Activated CD4-positive, alpha-beta T cell treated with anti-CD3 and anti-CD28 coated beads, Interleukin-2, amount 50 U/mL, for 16 hours (primary cell): ENCODE data around the gene SLC17A9.
"Not testable (repeated sequence)": the region's sequence is repeated elsewhere in the genome, so short reads cannot be mapped to it uniquely, and the experiment has no call there.

Source experiments
- DNase-seq: peaks from one replicate; pipeline ENCODE4 v3.0.0-alpha.2; 2020

The SLC17A9 gene

DNA sequence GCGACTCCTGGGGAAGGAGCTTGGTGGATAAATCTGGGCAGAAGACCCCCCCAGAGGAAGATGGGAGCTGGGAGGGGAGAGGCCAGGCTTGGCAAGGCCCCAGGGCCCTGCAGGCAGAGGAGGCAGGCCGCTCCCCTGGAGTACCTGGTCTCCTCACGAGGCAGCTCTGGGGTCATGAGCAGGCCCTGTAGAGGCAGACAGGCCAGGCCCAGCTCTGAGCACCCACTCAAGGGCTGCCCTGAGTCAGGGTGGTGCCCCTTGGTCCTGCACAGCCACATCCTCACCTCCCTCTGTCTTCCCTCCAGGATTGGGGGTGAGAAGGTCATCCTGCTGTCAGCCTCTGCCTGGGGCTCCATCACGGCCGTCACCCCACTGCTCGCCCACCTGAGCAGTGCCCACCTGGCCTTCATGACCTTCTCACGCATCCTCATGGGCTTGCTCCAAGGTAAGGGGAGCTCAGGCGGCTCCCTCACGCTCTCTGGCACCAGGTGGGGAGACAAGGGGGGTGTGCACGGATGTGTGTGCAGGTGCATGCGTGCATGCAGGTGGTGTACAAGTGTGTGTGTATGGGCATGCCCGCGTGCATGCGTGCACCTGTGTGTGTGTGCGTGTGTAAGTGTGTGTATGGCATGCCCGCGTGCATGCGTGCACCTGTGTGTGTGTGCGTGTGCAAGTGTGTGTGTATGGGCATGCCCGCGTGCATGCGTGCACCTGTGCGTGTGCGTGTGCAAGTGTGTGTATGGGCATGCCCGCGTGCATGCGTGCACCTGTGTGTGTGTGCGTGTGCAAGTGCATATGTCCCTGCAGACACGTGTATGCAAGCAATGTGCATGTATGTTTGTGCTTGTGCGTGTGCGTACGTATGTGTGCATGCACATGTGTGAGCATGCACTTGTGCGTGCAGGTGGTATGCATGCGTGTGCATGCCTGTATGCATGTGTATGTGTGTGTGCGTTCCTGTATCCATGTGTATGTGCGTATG, 4.9 kb downstream of the SLC17A9 start:
- DNase-seq: no peak

DNA sequence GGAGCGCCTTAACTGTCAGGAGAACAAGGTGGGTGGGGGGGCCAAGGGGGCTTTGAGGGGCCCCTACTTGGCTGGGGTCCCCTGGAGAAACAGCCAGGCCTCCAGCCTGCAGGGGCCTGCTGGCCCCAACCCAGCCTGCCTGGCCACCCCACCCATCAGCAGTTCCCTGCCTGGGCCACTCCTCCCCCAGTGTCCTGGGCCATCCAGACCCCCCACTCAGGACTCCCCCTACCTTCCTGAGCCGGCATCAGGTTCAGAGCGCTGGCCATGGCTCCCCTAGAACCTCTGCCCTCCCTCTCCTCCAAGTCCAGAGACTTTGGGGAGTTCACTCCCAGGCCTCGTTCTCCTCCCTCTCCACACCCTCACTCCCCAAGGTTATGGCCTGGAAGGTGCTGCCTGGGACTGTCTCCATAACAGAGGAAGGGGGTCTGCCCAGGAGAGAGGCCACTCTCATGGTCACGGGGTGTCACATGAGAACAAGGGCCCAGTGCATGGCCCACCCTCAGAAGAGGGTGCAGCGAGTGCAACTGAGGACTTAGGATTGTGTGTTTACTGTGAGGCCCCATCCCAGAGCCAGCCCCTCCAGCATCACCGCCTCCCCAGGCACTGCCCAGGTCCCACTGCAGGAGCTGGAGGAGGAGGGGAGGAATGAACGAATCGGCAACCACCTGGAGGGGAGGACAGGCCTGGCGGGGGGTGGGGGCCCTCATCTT, 6.0 kb downstream of the SLC17A9 start:
- no peak for DNase-seq

DNA sequence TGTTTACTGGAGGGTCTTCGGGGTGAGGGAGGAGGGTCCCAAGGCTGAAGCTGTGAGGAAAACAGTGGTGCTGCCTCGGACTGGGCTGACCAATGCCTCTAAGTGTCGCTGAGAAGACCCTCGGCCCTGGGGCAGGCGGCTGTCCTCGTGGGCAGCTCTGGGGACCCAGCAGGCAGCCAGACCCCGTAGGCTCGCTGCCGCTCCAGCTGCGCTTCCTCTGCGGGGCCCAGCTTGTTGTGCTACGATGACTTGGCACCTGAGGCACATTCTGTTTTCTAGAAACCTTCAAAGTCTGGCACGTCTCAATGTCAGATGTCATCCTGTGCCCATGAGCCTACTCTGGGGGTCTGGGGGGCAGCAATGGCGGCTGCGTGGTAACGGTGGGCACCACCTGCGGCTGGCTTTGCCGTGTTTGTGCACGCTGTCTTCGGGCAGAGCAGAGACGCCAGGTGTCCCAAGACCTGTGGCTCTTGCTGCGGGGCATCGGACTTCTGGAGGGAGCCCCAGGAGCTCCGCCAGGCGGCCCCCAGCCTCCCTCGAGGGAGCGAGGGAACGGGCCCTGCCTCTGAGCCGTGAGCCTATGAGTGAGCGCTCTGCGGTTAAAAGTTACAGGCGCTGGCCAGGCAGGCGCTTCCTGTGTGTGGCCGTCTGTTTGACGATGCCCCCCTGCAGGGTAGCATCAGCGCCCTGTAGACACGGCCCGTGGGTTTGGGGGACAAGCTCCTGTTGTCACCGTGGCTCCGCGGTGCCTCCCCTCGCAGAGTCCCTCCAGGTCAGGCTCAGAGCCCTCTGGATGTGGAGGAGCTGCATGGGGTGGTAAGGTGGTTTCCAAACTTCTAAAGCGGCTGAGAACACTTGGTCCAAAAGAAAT, 6.8 kb downstream of the SLC17A9 start:
- DNase-seq: no peak

DNA sequence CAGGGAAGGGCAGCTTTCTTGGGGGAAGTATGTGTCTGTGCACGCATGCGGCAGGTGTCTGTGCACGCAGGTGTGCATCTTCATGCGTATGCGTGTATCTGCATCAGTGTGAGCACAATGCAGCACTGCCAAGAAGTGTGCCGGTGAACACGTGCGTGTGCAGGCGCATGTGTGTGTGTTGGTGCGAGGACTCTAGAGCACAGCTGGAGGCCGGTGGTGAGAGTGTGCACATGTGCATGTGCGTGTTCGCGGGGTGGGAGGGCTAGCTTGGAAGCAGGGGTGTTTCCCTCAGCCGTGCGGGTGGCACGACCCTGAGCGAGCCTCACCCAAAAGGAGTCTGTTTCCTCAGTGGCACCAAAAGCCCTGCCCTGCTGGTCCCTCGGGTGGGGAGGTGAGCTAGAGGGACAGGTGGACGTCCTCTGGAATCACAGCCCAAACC, 7.5 kb downstream of the SLC17A9 start:
- DNase-seq: no peak

DNA sequence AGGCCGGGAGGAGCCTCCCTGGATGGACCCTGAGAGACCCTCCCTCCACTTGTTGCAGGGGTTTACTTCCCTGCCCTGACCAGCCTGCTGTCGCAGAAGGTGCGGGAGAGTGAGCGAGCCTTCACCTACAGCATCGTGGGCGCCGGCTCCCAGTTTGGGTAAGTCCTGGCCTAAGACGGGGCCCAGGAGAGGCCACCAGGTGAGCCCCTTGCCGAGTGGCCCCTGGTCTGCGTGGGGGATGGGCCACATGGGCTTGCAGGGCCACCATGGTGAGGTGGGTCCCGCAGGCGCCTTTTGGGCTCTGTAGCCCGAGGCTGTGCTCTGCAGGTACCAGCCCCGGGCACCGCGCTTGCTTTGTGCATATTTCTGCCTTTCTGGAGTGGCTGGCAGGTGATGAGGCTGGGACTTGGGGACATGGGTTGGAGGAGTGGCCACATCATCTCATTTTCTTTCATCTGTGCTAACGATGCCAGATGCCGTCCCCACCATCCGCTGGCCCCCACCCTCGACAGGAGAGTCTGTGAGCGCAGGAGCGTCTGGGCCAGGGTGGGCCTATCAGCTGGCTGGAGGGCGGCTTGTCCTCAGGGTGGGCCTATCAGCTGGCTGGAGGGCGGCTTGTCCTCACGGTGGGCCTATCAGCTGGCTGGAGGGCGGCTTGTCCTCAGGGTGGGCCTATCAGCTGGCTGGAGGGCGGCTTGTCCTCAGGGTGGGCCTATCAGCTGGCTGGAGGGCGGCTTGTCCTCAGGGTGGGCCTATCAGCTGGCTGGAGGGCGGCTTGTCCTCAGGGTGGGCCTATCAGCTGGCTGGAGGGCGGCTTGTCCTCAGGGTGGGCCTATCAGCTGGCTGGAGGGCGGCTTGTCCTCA, 8.2 kb downstream of the SLC17A9 start:
- not testable (repeated sequence) for DNase-seq

DNA sequence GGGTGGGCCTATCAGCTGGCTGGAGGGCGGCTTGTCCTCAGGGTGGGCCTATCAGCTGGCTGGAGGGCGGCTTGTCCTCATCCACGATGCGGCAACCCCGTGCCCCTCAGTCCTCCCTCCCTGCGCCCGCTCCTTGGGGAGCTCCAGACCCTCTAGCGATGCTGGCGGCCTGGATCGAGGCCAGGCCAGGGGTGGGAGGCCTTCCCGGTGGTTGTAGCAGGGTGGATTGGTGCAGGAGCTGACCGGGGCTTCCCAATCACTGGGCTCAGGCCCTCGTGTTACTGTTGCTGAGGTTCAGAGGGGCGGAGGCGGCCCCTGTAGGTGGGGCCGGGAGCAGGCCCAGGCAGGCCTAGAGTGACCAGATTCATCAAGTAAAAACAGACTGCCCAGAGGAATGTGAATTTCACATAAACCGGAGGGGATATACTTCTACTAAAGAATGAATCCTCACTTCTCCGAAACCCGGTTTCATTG, 8.8 kb downstream of the SLC17A9 start:
- no peak for DNase-seq

DNA sequence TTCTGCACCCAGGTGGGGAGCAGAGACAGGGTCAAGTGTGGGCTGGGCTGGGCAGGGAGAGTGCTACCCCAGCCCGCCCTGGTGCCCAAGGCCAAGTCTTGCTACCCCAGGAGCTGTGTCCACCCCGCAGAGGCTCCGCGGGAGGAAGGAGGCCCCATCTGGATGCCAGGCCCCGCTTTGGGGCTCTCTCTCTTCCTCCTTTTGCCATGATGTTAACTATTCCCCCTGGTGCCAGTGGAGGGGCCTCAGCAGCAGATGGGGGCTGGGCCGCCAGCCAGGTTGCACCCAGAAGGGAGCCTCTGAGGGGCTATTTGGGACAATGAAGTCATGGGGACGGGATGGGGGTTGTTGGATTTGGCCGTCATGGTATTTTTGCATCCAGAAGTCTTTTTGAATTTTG, 9.3 kb downstream of the SLC17A9 start:
- DNase-seq: no peak

DNA sequence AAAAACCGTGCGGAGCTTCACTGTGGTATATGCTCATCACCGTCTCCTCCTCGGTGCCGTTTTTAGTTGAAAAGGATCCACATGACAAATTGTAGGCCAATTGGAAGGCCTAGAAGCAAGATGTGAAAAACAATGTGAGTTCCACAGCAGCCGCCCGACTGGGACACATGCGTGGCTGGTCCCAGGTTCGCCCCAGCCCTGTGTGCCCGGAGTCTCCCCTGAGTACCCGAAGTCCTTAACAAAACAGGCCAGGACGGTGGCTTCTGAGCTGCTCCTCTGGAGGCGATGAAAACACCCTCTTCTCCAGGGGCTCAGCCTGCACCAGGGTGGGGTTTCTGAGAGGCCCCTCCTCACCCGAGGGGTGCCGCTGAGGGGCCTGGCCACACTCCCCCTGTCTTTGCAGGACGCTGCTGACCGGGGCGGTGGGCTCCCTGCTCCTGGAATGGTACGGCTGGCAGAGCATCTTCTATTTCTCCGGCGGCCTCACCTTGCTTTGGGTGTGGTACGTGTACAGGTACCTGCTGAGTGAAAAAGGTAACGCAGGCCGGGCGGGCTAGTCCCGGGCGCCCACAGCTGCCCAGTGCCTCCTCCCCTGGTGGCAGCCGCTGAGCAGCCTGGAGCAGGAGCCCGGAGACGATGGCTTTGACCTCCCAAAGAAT, 9.8 kb downstream of the SLC17A9 start:
- no peak for DNase-seq

DNA sequence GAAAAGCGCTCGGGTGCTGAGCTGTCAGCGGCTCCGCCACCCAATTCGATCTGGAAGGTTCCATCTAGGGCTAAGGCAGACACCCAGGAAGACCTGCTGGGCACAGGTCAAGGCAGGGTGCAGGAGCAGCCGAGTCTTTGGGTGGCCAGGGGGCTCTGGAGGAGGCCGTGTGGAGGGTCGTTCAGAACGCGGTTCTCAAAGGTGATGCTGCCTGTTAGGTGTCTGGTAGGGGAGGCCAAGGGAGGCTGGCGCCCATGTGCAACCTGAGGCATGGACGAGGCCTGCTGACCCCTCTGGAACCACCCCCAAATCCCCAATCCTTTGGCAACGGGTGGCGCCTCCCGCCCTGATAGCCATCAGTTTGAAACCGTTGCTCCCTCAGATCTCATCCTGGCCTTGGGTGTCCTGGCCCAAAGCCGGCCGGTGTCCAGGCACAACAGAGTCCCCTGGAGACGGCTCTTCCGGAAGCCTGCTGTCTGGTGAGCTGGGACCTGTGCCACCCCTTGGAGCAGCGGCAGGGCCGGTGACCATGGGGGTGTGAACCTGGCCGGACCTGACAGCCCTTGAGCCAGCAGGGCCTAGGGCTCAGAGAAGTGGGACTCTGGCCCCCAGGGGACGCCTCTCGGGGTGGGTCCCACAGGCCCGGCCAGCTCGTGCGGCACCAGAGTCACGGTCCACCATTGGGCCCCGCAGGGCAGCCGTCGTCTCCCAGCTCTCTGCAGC, 10.5 kb downstream of the SLC17A9 start:
- DNase-seq: no peak

DNA sequence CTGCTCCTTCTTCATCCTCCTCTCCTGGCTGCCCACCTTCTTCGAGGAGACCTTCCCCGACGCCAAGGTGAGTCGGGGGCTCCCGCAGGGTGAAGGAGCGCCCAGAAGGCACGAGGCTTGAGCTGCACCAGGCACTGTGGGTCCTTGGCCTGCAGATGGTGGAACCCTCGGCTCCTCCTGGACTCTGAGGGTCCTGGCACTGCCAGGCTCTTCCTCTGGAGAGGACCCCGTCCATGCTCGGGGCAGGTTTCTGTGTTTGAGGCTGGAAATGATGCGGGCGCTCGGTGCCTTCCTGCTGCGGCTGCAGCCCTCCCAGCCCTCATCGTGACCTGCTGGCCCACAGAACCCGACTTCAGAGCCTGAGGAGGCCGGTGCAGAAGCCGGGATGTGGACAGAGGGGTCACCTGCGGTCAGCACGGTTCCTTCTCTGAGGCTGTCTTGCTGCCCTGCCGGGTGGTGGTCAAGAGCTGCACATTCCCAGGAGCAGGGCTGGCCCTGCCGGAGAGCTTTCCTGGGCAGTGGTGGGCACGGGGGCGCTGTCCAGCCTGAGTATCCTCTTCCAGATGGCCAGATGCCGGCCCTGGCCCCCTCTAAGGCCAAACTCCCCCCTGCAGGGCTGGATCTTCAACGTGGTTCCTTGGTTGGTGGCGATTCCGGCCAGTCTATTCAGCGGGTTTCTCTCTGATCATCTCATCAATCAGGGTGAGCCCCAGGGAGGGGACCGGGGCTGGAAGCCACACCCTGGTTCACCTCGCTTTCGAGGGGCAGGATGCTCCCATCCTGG, 11.3 kb downstream of the SLC17A9 start:
- no peak for DNase-seq

DNA sequence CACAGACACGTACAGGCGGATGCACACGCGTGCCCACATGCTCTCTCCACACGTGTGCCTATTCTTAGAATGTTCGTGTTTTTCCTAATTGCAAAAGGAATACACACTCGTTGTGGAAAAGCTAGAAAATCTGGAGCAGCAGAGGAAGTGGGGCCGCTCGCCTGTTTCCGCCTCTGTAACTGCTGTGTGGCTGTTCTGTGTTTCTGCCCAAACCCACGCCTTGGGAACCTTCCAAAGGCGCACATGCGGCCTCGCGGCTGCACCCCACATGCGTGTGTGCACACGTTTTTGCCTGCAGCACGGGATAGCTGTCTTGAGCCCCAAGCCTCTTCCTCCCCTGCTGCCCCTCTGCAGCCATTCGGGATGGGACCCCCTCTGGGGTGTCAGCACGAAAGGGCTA, 12.2 kb downstream of the SLC17A9 start:
- DNase-seq: no peak

DNA sequence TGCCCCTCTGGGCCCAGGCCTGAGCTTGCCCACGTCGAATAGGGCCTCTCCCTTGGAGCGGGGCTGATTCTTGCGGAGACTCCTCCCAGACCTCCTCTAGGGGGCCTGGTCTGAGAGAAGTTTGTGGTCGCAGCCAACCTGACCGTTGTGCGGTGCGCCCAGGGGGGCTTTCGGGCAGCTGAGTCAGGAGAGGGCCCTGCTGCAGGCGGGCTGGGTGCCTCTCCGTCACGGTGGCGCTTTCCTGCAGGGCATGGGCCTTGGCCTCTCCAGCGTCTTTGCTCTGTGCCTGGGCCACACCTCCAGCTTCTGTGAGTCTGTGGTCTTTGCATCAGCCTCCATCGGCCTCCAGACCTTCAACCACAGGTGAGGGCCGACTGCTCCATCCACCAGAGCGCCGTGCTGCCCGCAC, 12.9 kb downstream of the SLC17A9 start:
- no peak for DNase-seq

DNA sequence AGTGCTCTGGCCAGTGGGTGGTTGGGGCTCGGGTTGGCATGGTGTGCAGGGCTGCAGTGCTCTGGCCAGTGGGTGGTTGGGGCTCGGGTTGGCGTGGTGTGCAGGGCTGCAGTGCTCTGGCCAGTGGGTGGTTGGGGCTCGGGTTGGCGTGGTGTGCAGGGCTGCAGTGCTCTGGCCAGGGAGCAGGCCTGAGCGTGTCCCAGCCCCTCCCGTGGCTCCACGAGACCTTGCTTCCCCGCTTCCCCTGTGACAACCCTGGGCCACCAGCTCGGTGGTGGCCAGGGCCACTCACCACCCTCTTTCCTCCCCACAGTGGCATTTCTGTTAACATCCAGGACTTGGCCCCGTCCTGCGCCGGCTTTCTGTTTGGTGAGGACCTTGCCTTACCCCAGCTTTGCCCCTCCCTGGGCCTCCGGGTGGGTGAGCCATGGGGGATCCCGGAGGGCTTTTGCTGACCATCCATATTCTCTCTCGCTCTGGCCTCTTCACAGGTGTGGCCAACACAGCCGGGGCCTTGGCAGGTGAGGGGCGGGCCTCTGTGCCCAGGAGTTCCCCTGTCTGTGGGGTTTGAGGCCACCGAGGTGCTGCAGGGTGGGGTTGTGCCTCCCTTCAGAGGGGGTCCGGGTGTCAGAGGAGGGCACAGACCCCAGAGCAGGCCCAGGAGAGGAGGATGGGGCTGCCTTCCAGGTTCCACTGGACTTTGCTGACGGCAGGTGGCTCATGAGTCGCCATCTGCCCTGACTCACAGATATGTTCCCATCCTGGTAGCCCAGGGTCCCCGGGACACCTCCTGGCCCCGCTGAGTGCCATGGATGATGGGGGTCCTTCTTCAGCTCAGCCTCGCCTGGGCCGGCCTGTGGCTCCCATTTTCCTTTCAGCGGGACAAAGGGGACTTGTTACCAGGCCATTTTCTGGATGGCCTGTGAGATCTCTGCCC, 14.0 kb downstream of the SLC17A9 start:
- no peak for DNase-seq

DNA sequence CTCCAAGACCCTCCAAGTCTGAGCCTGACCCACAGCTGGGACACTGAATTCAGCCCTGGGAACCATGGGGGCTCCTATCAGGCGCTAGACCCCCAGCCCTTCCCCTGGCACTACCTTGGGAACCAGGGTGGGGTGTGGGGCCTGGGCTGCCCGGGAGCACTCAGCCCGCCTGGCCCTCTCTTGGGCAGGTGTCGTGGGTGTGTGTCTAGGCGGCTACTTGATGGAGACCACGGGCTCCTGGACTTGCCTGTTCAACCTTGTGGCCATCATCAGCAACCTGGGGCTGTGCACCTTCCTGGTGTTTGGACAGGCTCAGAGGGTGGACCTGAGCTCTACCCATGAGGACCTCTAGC, 14.6 kb downstream of the SLC17A9 start:
- DNase-seq: no peak

DNA sequence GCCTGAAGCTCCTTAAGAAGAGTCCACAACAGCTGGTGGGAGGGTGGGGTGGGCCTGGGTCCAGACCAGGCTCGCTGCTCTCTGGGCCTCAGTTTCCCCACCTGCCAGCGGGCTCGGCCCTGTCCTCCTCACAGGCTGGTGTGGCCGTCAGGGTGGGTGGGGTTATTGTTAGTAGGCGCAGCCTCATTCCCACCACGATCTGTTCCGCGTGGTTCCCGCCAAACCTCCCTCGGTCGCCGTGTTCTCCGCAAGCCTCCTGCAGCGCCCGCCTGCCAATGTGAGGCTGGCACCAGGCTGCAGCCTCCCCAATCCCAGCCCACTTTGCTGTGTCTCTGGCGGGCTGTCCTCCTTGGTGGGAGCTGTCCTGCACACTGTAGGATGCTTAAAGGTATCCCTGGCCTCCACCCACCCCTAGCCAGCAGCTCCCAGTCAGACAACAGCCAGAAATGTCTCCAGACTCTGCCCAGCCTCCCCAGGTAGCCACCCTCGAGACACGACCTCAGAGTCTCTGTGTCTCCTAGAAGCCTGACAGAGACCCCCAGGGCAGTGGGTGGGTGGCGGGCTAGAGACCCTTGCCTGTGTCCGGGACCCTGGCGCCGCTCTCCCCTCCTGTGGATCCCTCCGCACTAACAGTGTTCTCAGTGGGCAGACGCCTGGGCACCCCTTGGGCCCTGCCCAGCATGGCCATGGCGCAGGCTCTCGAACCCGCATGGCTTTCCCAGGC, 15.3 kb downstream of the SLC17A9 start:
- DNase-seq: no peak

DNA sequence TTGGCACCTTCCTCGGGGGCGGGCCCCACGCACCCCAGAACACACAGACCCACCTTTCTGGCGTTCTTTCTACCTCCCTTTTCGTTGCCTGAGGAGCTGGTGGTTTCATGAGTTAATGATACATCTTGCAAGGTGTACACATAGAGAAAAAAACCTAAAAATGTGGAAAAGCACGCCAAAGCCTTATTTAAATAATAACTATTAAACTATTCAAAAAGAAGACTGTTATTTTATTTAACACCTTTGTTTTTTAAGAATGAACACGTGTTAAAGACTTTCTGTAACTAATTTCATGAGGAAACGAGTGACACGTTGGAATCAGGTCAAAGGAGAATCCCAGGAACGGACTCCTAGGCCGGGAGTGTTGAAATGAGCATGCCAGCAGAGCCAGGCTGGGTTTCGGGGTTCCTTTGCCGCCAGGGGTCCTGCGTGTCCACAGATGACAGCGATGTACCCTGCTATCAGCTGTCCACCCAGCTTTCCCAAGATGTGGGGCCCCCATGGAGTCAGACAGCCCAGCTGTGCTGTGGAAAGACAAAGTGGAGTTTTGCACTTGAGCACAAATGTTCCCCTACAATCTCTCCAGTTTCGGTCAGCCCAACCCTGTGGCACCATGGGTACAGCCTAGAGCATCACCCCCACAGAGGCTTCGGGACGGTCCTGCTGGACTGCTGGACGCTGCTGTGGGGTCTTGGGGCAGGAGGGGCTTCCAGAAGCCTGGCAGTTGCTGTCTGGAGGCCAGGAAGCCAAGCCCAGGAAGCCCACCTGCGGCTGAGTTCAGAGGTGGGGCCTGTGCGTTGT, 16.1 kb downstream of the SLC17A9 start:
- DNase-seq: no peak

DNA sequence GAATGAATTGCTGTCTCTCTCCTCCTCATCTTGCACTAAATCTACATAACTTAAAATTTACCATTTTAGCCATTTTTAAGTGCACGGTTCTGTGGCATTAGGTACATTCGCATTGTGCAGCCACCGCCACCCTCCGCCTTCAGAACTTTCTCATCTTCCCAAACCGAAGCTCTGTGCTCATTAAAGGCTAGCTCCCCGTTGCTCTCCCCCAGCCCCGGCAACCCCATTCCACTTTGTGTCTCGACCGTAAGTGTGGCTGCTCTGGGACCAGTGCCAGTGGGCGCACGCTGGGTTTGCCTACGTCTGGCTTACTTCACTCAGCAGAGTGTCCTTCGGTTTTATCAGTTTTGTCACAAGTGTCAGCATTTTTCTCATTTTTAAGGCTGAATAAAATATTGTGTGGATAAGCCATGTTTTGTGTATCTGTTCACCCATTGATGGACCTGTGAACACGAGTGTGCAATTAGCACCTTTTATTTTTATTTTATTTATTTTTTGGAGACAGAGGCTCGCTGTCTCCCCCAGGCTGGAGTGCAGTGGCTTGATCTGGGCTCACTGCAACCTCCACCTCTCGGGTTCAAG, 16.8 kb downstream of the SLC17A9 start:
- no peak for DNase-seq
